ENCODE data around the gene B4GALT6. TPM values are rescaled to one million over a fixed set of nuclear protein-coding genes. Genes with fewer than 3 reads are reported as not detected.

Gene B4GALT6
- total RNA-seq, 1 experiment from 2014 or later = 16.1 TPM

DNA sequence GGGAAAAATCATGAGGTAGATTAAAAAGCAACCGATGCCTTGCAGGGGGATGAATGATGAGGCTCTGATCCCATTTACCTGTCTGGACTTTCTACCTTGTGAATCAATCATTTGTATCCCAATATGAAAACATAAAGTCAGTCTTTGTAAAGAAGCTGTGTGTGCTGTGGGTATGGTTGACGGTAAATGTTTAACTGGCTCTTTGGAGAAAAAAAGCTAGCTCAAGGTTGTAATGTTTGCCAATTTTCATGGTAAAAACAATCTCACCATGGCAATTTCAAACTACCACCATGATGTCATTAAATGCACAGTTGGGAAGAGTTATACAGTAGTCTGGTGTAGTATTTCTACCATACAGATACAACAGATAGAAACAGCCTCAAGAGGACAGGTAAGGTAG lies 78.1 kb downstream of the B4GALT6 start:
- H3K9ac ChIP-seq (ENCODE audit: low read length) = no peak overlapping the region
- TF ChIP-seq RAD21 (IDR thresholded peaks at IDR 0.05; ENCODE audit: low read depth) = no peak
- no peak for TF ChIP-seq ZNF274 (IDR thresholded peaks at IDR 0.05; ENCODE audit: low read depth, low read length)
- no peak for TF ChIP-seq TCF7L2 (IDR thresholded peaks at IDR 0.05; ENCODE audit: borderline replicate concordance, extremely low read depth, insufficient read depth, insufficient read length)
- no peak for TF ChIP-seq YY1 (IDR thresholded peaks at IDR 0.05; ENCODE audit: extremely low read depth, insufficient replicate concordance, low read depth, low read length)
- TF ChIP-seq CBX3 (IDR thresholded peaks at IDR 0.05; ENCODE audit: low read depth) = no peak
- TF ChIP-seq ZFX (IDR thresholded peaks at IDR 0.05) = no peak
- TF ChIP-seq EGR1 (IDR thresholded peaks at IDR 0.05; ENCODE audit: low read depth) = no peak
- no peak for TF ChIP-seq EZH2 (IDR thresholded peaks at IDR 0.05)
- no peak for TF ChIP-seq EZH2phosphoT487 (IDR thresholded peaks at IDR 0.05; ENCODE audit: borderline replicate concordance)
- no peak for TF ChIP-seq CEBPB (IDR thresholded peaks at IDR 0.05; ENCODE audit: low read depth)
- H3K9me2 ChIP-seq (ENCODE audit: insufficient read depth) = no peaks in the 10 kb centered on the region
- H4K20me1 ChIP-seq (ENCODE audit: insufficient read depth) = no peaks in the 10 kb centered on the region
- ChIA-PET RAD21 (ENCODE audit: low non-redundant PET in 1 of 2, low total read pairs in 2 of 2, uncharacterized antibody in 2 of 2, unreplicated experiment in 2 of 2) (no interaction called here), POLR2A (no interaction called here), CTCF (no interaction called here)
- no peak overlapping the region for H2AFZ ChIP-seq (ENCODE audit: low read depth, low read length, poor library complexity, severe bottlenecking)
- no peak overlapping the region for H3K4me3 ChIP-seq (replicated peaks in 1 of 2; ENCODE audit: low read depth in 1 of 2, low read length in 2 of 2)
- no peak overlapping the region for H3K4me2 ChIP-seq (ENCODE audit: low read length)
- no peak for ATAC-seq
- no peaks in the 10 kb centered on the region for H3K36me3 ChIP-seq (ENCODE audit: control insufficient read depth in 1 of 2, insufficient read depth in 2 of 2, low read length in 2 of 2)
- 0 out of 4 replicates have a peak, but pooled peaks cover 0 to 5% of the 10 kb centered on the region in 2 experiments for H3K4me1 ChIP-seq (ENCODE audit: control insufficient read depth in 1 of 2, insufficient read depth in 2 of 2, low read length in 2 of 2)
- H3K27ac ChIP-seq (ENCODE audit: low read depth, low read length) = no peak overlapping the region
- no peaks in the 10 kb centered on the region for H3K79me2 ChIP-seq (ENCODE audit: insufficient read depth, low read length)
- no peaks in the 10 kb centered on the region for H3K9me3 ChIP-seq (ENCODE audit: control insufficient read depth in 1 of 2, insufficient read depth in 1 of 2, low read depth in 1 of 2, low read length in 2 of 2)
- BruUV-seq (replicated peaks) = no TSS peak
- H3K27me3 ChIP-seq (ENCODE audit: insufficient read depth, low read length) = no peaks in the 10 kb centered on the region
- intact Hi-C loops (cut with micrococcal nuclease) = no loop called here
- DNase-seq (ENCODE audit: low read depth, low spot score) = no peak

DNA sequence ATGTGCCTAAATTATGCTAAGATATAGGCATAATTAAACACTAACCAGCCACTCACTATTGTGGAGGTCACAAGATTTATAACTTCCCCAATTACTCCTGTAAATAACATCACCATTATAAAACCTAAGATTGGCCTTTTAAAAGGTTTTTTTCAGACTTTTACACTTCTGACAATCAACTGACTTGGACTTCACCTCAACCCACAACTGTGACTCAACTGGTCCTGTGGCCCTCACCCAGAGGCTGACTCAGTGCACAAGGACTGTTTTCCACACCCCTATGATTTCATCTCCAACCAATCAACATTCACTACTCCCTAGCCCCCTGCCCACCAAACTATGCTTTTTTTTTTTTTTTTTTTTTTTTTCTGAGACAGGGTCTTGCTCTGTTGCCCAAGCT lies 81.1 kb downstream of the B4GALT6 start:
- DNase-seq (ENCODE audit: low read depth, low spot score) = no peak
- Histone ChIP-seq H3K79me2 (ENCODE audit: insufficient read depth, low read length) (no peaks in the 10 kb centered on the region), H3K9ac (ENCODE audit: low read length) (no peak overlapping the region), H3K4me2 (ENCODE audit: low read length) (no peak overlapping the region), H3K36me3 (ENCODE audit: control insufficient read depth in 1 of 2, insufficient read depth in 2 of 2, low read length in 2 of 2) (no peaks in the 10 kb centered on the region), H2AFZ (ENCODE audit: low read depth, low read length, poor library complexity, severe bottlenecking) (no peak overlapping the region), H3K4me3 (replicated peaks in 1 of 2; ENCODE audit: low read depth in 1 of 2, low read length in 2 of 2) (no peak overlapping the region), H4K20me1 (ENCODE audit: insufficient read depth) (no peaks in the 10 kb centered on the region), H3K9me3 (ENCODE audit: control insufficient read depth in 1 of 2, insufficient read depth in 1 of 2, low read depth in 1 of 2, low read length in 2 of 2) (no peaks in the 10 kb centered on the region), H3K27ac (ENCODE audit: low read depth, low read length) (no peak overlapping the region), H3K9me2 (ENCODE audit: insufficient read depth) (no peaks in the 10 kb centered on the region), H3K4me1 (ENCODE audit: control insufficient read depth in 1 of 2, insufficient read depth in 2 of 2, low read length in 2 of 2) (no peaks in the 10 kb centered on the region), H3K27me3 (ENCODE audit: insufficient read depth, low read length) (no peaks in the 10 kb centered on the region)
- no peak for ATAC-seq
- intact Hi-C loops (cut with micrococcal nuclease) = no loop called here
- CTCF ChIA-PET = no interaction called here
- RAD21 ChIA-PET (ENCODE audit: low non-redundant PET in 1 of 2, low total read pairs in 2 of 2, uncharacterized antibody in 2 of 2, unreplicated experiment in 2 of 2) = no interaction called here
- no TSS peak for BruUV-seq (replicated peaks)
- POLR2A ChIA-PET = no interaction called here
- TF ChIP-seq, protein P1, sequence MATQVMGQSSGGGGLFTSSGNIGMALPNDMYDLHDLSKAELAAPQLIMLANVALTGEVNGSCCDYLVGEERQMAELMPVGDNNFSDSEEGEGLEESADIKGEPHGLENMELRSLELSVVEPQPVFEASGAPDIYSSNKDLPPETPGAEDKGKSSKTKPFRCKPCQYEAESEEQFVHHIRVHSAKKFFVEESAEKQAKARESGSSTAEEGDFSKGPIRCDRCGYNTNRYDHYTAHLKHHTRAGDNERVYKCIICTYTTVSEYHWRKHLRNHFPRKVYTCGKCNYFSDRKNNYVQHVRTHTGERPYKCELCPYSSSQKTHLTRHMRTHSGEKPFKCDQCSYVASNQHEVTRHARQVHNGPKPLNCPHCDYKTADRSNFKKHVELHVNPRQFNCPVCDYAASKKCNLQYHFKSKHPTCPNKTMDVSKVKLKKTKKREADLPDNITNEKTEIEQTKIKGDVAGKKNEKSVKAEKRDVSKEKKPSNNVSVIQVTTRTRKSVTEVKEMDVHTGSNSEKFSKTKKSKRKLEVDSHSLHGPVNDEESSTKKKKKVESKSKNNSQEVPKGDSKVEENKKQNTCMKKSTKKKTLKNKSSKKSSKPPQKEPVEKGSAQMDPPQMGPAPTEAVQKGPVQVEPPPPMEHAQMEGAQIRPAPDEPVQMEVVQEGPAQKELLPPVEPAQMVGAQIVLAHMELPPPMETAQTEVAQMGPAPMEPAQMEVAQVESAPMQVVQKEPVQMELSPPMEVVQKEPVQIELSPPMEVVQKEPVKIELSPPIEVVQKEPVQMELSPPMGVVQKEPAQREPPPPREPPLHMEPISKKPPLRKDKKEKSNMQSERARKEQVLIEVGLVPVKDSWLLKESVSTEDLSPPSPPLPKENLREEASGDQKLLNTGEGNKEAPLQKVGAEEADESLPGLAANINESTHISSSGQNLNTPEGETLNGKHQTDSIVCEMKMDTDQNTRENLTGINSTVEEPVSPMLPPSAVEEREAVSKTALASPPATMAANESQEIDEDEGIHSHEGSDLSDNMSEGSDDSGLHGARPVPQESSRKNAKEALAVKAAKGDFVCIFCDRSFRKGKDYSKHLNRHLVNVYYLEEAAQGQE (IDR thresholded peaks at IDR 0.05; ENCODE audit: low read depth) = no peak
- TF ChIP-seq EZH2phosphoT487 (IDR thresholded peaks at IDR 0.05; ENCODE audit: borderline replicate concordance) = no peak
- TF ChIP-seq, protein P2, sequence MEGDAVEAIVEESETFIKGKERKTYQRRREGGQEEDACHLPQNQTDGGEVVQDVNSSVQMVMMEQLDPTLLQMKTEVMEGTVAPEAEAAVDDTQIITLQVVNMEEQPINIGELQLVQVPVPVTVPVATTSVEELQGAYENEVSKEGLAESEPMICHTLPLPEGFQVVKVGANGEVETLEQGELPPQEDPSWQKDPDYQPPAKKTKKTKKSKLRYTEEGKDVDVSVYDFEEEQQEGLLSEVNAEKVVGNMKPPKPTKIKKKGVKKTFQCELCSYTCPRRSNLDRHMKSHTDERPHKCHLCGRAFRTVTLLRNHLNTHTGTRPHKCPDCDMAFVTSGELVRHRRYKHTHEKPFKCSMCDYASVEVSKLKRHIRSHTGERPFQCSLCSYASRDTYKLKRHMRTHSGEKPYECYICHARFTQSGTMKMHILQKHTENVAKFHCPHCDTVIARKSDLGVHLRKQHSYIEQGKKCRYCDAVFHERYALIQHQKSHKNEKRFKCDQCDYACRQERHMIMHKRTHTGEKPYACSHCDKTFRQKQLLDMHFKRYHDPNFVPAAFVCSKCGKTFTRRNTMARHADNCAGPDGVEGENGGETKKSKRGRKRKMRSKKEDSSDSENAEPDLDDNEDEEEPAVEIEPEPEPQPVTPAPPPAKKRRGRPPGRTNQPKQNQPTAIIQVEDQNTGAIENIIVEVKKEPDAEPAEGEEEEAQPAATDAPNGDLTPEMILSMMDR (IDR thresholded peaks at IDR 0.05 in 2 of 3, conservative IDR thresholded peaks at IDR 0.05 in 1 of 3; ENCODE audit: borderline replicate concordance in 1 of 3, insufficient read depth in 1 of 3, low read depth in 2 of 3, low read length in 2 of 3) = no peak
- TF ChIP-seq, protein P3, sequence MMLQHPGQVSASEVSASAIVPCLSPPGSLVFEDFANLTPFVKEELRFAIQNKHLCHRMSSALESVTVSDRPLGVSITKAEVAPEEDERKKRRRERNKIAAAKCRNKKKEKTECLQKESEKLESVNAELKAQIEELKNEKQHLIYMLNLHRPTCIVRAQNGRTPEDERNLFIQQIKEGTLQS (IDR thresholded peaks at IDR 0.05) = no peak
- no peak for TF ChIP-seq CBX3 (IDR thresholded peaks at IDR 0.05; ENCODE audit: low read depth)
- no peak for TF ChIP-seq EGR1 (IDR thresholded peaks at IDR 0.05; ENCODE audit: low read depth)
- TF ChIP-seq POLR2A (IDR thresholded peaks at IDR 0.05; ENCODE audit: borderline replicate concordance, extremely low read depth, insufficient read depth, insufficient read length) = no peak
- TF ChIP-seq POLR2AphosphoS5 (IDR thresholded peaks at IDR 0.05; ENCODE audit: low read depth, low read length) = no peak
- no peak for TF ChIP-seq EZH2 (IDR thresholded peaks at IDR 0.05)
- no peak for TF ChIP-seq FOSL1 (IDR thresholded peaks at IDR 0.05; ENCODE audit: low read depth)
- TF ChIP-seq YY1 (IDR thresholded peaks at IDR 0.05; ENCODE audit: extremely low read depth, insufficient replicate concordance, low read depth, low read length) = no peak
- no peak for TF ChIP-seq ZFX (IDR thresholded peaks at IDR 0.05)
